Stomach (tissue), 19 donors: Measurements from ENCODE around the gene HNRNPUL1. TPM values are rescaled to one million over a fixed set of nuclear protein-coding genes. Genes with fewer than 3 reads are reported as not detected.

Source experiments
- DNase-seq, 2 donors: peaks; one replicate each; pipeline versions ENCODE4 v3.0.0 to v3.0.0-alpha.2; 2013 to 2019
- H3K27ac ChIP-seq, 5 donors: fragments of 200-600 bp in 4 of 5; sonication (generic) in 4 of 5; one replicate each; pipeline ENCODE4 v1.5.1; 2013 to 2019; ENCODE audit warnings: mild to moderate bottlenecking in 1 of 5, moderate library complexity in 1 of 5
- H3K27me3 ChIP-seq, 3 donors: fragments of 200-600 bp; sonication (generic); one replicate each; pipeline ENCODE4 v1.5.1; 2017 to 2019; ENCODE audit warnings: mixed run types in 1 of 3
- H3K36me3 ChIP-seq, 4 donors: fragments of 200-600 bp; sonication (generic); 1 replicate in 3 of 4; 2 replicates in 1 of 4; pipeline ENCODE4 v1.5.1; 2016 to 2019
- H3K4me1 ChIP-seq, 4 donors: fragments of 200-600 bp; sonication (generic); one replicate each; pipeline ENCODE4 v1.5.1; 2016 to 2019
- H3K4me3 ChIP-seq, 4 donors: fragments of 200-600 bp; sonication (generic) in 3 of 4; one replicate each; pipeline ENCODE4 v1.5.1; 2016 to 2019; ENCODE audit warnings: mild to moderate bottlenecking in 1 of 4
- H3K9me3 ChIP-seq, 4 donors: fragments of 200-600 bp; sonication (generic); one replicate each; pipeline ENCODE4 v1.5.1; 2016 to 2019
- CTCF ChIP-seq, 7 experiments: fragments of 450-650 bp in 4 of 7; fragments of 200-600 bp in 3 of 7; sonication (generic) in 3 of 7; IDR thresholded peaks; one replicate each; pipeline ENCODE4 v1.5.1; 2016 to 2019; ENCODE audit warnings: antibody characterized with exemption in 7 of 7, control low read depth in 2 of 7, mild to moderate bottlenecking in 1 of 7
- EP300 ChIP-seq: sonication (generic); formaldehyde crosslinking; IDR thresholded peaks from one replicate; pipeline ENCODE4 v1.6.1; 2017; ENCODE audit warnings: antibody characterized with exemption
- POLR2A ChIP-seq, 4 donors: fragments of 450-650 bp; IDR thresholded peaks; one replicate each; pipeline ENCODE4 v1.6.1; 2016; ENCODE audit warnings: antibody characterized with exemption in 4 of 4, control low read depth in 2 of 4, mild to moderate bottlenecking in 1 of 4, moderate library complexity in 1 of 4
- POLR2AphosphoS5 ChIP-seq, 3 donors: sonication (generic); formaldehyde crosslinking; IDR thresholded peaks; one replicate each; pipeline ENCODE4 v1.6.1; 2016; ENCODE audit warnings: antibody characterized with exemption in 3 of 3
- WGBS, 5 donors: extraction: QIAGEN DNeasy Blood & Tissue Kit in 3 of 5; methylation state at CpG; one replicate each; pipeline versions ENCODE4 v1.1.5 to v1.1.7; 2013 to 2018; 5-methylcytosine and 5-hydroxymethylcytosine counted together
- intact Hi-C: fragments of 100-400 bp; cut with DNase I; formaldehyde crosslinking; loops from one replicate; pipeline ENCODE4 v1.15.1; 2023; ENCODE audit warnings: low total_unique reads
- long read RNA-seq, 10 donors: transcript quantifications; one replicate each; lab custom pipeline, GENCODE V29; 2026
- polyA plus RNA-seq, 3 donors: library from polyadenylated mRNA; stranded (reverse); fragments of 200-250 nt; gene quantifications; one replicate each; pipeline ENCODE4 v1.2.3, GENCODE V29; 2013
- total RNA-seq, 5 donors: library from RNA; depleted of rRNA; stranded (reverse); fragments of >200 nt; gene quantifications; one replicate each; pipeline versions ENCODE4 v1.1.0 to v1.2.3, GENCODE V29; 2014 to 2016
- donor health status: healthy with polysubstance abuse.
- donor health status: Bipolar disorder and iron deficiency.
- donor health status: healthy.

Gene HNRNPUL1
- 100 to 1,000 TPM in 3 of 5 donors, 10 to 100 TPM in 2; 47.8 to 319 (median 104) TPM for total RNA-seq
- 10 to 100 TPM; 64.2 to 89.0 (median 84.0) TPM for polyA plus RNA-seq
- long read RNA-seq, donor 1, partial matches to known transcripts = 19 of 21 reads
- long read RNA-seq, donor 1, other reads (novel, unspliced or antisense) = 0 of 21 reads
- long read RNA-seq, donor 2, transcript HNRNPUL1-204 (15 exons, 3,555 nt) = major isoform, 5 of 33 reads
- long read RNA-seq, donor 2, partial matches to known transcripts = 26 of 33 reads
- long read RNA-seq, donor 2, other reads (novel, unspliced or antisense) = 0 of 33 reads
- long read RNA-seq, donor 3, partial matches to known transcripts = 36 of 39 reads
- long read RNA-seq, donor 3, other reads (novel, unspliced or antisense) = 0 of 39 reads
- long read RNA-seq, donor 4 = 0 reads
- long read RNA-seq, donor 5, partial matches to known transcripts = 75 of 80 reads
- long read RNA-seq, donor 5, other reads (novel, unspliced or antisense) = 0 of 80 reads
- long read RNA-seq, donor 6, partial matches to known transcripts = 75 of 82 reads
- long read RNA-seq, donor 6, other reads (novel, unspliced or antisense) = 0 of 82 reads
- long read RNA-seq, donor 7, partial matches to known transcripts = 125 of 126 reads
- long read RNA-seq, donor 7, other reads (novel, unspliced or antisense) = 0 of 126 reads
- long read RNA-seq, donor 8, partial matches to known transcripts = 75 of 80 reads
- long read RNA-seq, donor 8, other reads (novel, unspliced or antisense) = 0 of 80 reads
- long read RNA-seq, donor 9, partial matches to known transcripts = 66 of 66 reads
- long read RNA-seq, donor 9, other reads (novel, unspliced or antisense) = 0 of 66 reads
- long read RNA-seq, donor 10, partial matches to known transcripts = 0 of 3 reads
- long read RNA-seq, donor 10, other reads (novel, unspliced or antisense) = 0 of 3 reads

GRCh38 chr19:41263850-41264580, at the start of gene HNRNPUL1:
TSS of gene HNRNPUL1 (plus strand) at chr19:41264372. CDS start at chr19:41264504, 132 bp downstream.
- WGBS, 5 donors = 0 to 1% (median 0%) methylated on average over 40 to 55 of the region's 55 CpGs

GRCh38 chr19:41217741-41218140, 46.4 kb upstream of the HNRNPUL1 start:
- intact Hi-C loops = no loop called here
- no peaks in the 10 kb centered on the region for H3K9me3 ChIP-seq

More at GRCh38 chr19:41263850-41264580, at the start of gene HNRNPUL1:
- H3K9me3 ChIP-seq = no peaks in the 10 kb centered on the region
- TF ChIP-seq POLR2A (IDR thresholded peaks at IDR 0.05) = no peak
- peak; percentile 59 to 75 (median 69) for TF ChIP-seq POLR2AphosphoS5 (IDR thresholded peaks at IDR 0.05)
- TF ChIP-seq CTCF (IDR thresholded peaks at IDR 0.05) = peak in 2 of 7 experiments; percentile 22 to 29
- TF ChIP-seq EP300 = no peak
- peak within 1 kb of the TSS; percentile 98 to 100 (median 99) for H3K27ac ChIP-seq
- intact Hi-C loops = loop anchor here (10.0 kb wide), 1 partner anchor 51 kb away; the partner anchor contains the start of gene CCDC97
- no peaks in the 10 kb centered on the region for H3K27me3 ChIP-seq
- DNase-seq = peak; percentile 98 to 100
- peaks cover 22 to 44% (median 36%) of the 10 kb centered on the region in 4 donors for H3K4me1 ChIP-seq
- H3K4me3 ChIP-seq = peak within 1 kb of the TSS; percentile 79 to 96 (median 90)
- peaks cover 13 to 28% (median 24%) of the 10 kb centered on the region in 4 donors for H3K36me3 ChIP-seq

GRCh38 chr19:41218249-41218614, 45.9 kb upstream of the HNRNPUL1 start:
- Histone ChIP-seq H3K36me3 (peaks cover 0 to 11% (median 5%) of the 10 kb centered on the region in 4 donors), H3K9me3 (no peaks in the 10 kb centered on the region), H3K4me1 (peaks cover 0 to 41% (median 25%) of the 10 kb centered on the region in 4 donors), H3K27ac (peak overlapping the region in 4 of 5 donors; percentile 82 to 94 (median 90)), H3K4me3 (peak overlapping the region; percentile 53 to 74 (median 58)), H3K27me3 (peaks cover 0 to 29% (median 18%) of the 10 kb centered on the region in 3 donors)
- intact Hi-C loops = no loop called here
- 61 to 79% (median 71%) methylated on average over 6 to 7 of the region's 7 CpGs for WGBS, 5 donors
- no peak for DNase-seq
- TF ChIP-seq POLR2AphosphoS5 (IDR thresholded peaks at IDR 0.05) (no peak), POLR2A (IDR thresholded peaks at IDR 0.05) (no peak), EP300 (no peak), CTCF (IDR thresholded peaks at IDR 0.05) (no peak)

More at GRCh38 chr19:41217741-41218140, 46.4 kb upstream of the HNRNPUL1 start:
- peak overlapping the region in 4 of 5 donors; percentile 82 to 94 (median 90) for H3K27ac ChIP-seq
- no peak for DNase-seq
- peaks cover 0 to 29% (median 18%) of the 10 kb centered on the region in 3 donors for H3K27me3 ChIP-seq
- peaks cover 0 to 11% (median 5%) of the 10 kb centered on the region in 4 donors for H3K36me3 ChIP-seq
- 65 to 90% (median 76%) methylated on average over 7 of the region's 7 CpGs for WGBS, 5 donors
- H3K4me3 ChIP-seq = no peak overlapping the region
- peaks cover 0 to 37% (median 22%) of the 10 kb centered on the region in 4 donors for H3K4me1 ChIP-seq
- TF ChIP-seq CTCF (IDR thresholded peaks at IDR 0.05) (no peak), EP300 (no peak), POLR2A (IDR thresholded peaks at IDR 0.05) (no peak), POLR2AphosphoS5 (IDR thresholded peaks at IDR 0.05) (no peak)
